Activated T-cell treated with anti-CD3 and anti-CD28 coated beads, Interleukin-2, amount 50 U/mL, for 72 hours (primary cell): Measurements from ENCODE around the gene METTL16. TPM values are rescaled to one million over a fixed set of nuclear protein-coding genes. Genes with fewer than 3 reads are reported as not detected.

Experiments used
- ATAC-seq, 2 donors: fragments of 150-1000 bp; cut with Tn5 transposase; replicated peaks in 1 of 2; 2 replicates each; pipeline ENCODE4 v1.10.0; 2021; ENCODE audit warnings: moderate library complexity in 2 of 2, mild to moderate bottlenecking in 1 of 2
- DNase-seq, 2 donors: peaks; one replicate each; pipeline ENCODE4 v3.0.0; 2021 to 2022; ENCODE audit warnings: mixed read lengths in 1 of 2
- H3K27ac Mint-ChIP-seq: one replicate; pipeline ENCODE4 v1.8.0; 2022; ENCODE audit warnings: mild to moderate bottlenecking, moderate library complexity, mixed read lengths
- H3K27me3 Mint-ChIP-seq: one replicate; pipeline ENCODE4 v1.8.0; 2022; ENCODE audit warnings: low read depth, mixed read lengths
- H3K36me3 Mint-ChIP-seq, 2 donors: one replicate each; pipeline ENCODE4 v1.8.0; 2022; ENCODE audit warnings: mixed read lengths in 2 of 2, mild to moderate bottlenecking in 1 of 2; ENCODE audit not compliant: insufficient read depth in 2 of 2
- H3K4me1 Mint-ChIP-seq: one replicate; pipeline ENCODE4 v1.8.0; 2022; ENCODE audit warnings: low read depth, mixed read lengths
- H3K4me3 Mint-ChIP-seq, 2 donors: one replicate each; pipeline ENCODE4 v1.8.0; 2022; ENCODE audit warnings: mild to moderate bottlenecking in 2 of 2, mixed read lengths in 2 of 2, moderate library complexity in 2 of 2
- H3K9me3 Mint-ChIP-seq, 2 donors: one replicate each; pipeline ENCODE4 v1.8.0; 2022; ENCODE audit warnings: mixed read lengths in 2 of 2
- total RNA-seq, 2 donors: library from RNA; stranded (reverse); gene quantifications; one replicate each; pipeline ENCODE4 v1.2.3, GENCODE V29; 2022

METTL16 gene
- total RNA-seq, 2 donors from 2014 or later: 33.3 to 45.7 TPM

DNA sequence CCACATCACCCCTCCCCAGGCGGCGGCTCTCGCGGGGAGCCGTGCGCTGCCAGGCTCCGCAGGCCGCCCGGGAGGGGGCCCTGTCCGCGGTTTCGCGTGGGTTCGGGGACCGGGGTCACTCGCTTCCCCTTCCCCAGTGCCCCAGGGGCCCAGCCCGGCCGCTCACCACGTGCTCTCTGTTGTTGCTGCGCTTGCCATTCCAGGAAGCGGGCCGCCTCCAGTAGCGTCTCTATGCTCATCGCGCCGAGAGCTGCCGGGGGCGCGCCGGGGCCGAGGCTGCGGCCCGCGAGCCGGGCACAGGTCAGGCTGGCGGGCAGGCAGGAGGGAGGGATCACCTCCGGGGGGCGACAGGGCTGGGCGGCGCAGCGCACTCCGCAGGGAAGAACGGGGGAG lies 111.2 kb downstream of the METTL16 start:
- peak; percentile 73 to 81 for DNase-seq
- Mint-ChIP-seq H3K4me1 (peaks cover 54% of the 10 kb centered on the region), H3K27me3 (no peaks in the 10 kb centered on the region), H3K9me3 (no peaks in the 10 kb centered on the region), H3K4me3 (peak overlapping the region; percentile 90 to 98), H3K27ac (peak overlapping the region; percentile 39), H3K36me3 (peaks cover 0 to 3% of the 10 kb centered on the region in 2 donors)
- peak; percentile 16 to 17 for ATAC-seq

DNA sequence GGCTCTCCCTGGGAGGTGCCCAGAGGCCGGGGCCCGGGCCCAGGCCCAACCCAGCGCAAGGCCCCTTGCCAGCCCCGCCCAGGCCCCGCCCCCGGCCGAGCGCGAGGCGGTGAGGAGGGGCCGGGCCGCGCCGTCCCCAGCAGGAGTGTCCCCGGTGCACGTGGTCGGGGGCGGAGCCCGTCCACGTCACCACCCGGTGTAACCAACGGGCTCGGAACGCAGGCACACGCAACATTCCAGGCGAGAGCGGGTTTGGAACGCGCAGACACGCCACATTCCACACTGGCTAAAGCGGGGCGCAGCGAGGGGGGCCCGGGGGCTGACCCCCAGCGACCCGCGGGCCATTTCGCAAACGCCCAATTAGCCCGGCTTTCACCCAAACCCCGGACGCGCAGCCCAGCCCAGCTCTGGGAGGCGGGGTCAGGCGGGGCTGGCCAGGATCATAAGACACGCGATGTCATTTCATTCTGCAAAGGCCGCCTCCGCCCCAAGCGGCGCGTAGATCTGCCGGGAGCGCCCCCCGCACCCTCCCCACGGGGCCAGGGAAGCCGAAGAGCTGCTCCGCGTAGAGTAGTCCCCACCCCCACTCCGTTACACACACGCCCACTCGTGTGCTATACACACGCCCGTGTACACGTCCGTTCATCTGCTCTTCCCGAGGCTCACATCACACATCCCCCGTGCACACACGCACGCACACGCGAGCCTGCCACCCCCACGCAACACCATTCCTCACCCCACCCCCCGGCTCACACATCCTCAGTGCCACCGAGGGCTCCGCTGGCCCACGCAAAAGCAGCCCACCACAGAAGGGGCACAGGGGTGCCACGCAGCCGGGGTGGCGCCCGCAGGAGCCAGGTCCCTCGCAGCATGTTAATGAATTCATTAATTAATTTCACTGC lies 111.9 kb downstream of the METTL16 start:
- Mint-ChIP-seq H3K4me3 (peak overlapping the region; percentile 90 to 98), H3K27ac (peak overlapping the region; percentile 95), H3K4me1 (peaks cover 49% of the 10 kb centered on the region), H3K36me3 (peaks cover 0 to 3% of the 10 kb centered on the region in 2 donors), H3K27me3 (no peaks in the 10 kb centered on the region), H3K9me3 (no peaks in the 10 kb centered on the region)
- DNase-seq (peak; percentile 95 to 97), ATAC-seq (peak; percentile 68 to 71)

DNA sequence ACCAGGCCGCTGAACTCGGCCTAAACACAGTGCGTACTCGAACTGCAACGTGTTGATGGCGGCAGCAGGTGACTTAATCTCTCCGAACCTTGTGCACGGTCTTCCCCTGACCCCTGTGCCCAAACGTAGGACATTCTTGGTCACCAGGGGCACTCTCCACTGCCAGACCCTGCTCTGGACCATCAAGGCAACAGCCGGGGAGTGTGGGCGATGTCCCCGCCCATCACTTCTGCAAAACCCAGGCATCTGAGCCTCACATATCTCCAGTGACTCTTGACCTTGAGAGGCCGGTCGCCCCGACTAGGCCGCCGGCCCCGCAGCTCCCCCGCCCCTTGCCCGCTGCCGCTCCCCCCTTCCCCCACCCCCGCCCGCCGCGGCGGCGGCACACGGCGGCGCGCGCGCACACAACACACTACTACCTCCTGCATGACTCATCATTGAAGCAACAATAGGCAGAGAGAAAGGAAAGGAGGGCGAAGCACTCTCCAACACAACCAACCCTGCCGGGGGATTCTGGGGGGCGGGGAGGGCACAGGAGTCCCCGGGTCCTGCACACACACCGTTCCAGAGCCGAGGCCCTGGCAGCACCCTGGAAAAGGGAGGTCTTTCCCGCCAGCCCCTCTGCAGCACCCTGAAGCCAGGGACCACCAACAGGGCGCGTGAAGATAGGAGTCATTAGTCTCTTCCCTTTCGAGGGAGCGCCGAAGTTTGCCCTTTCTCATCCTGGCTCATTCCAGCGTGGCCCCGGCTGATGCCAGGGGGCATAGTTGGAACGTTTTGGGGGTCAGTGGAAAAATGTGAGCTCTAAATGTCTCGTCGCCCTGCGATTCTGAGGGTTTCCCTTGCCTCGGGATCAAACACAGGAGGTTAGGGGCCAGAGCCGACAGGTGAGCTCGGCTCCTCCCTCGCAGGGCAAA lies 112.8 kb downstream of the METTL16 start:
- Mint-ChIP-seq H3K9me3 (no peaks in the 10 kb centered on the region), H3K27ac (peak overlapping the region; percentile 88), H3K4me1 (peaks cover 57% of the 10 kb centered on the region), H3K4me3 (peak overlapping the region; percentile 90 to 98), H3K27me3 (no peaks in the 10 kb centered on the region), H3K36me3 (peaks cover 0 to 3% of the 10 kb centered on the region in 2 donors)
- ATAC-seq (peak; percentile 10 to 16), DNase-seq (peak; percentile 58 to 61)

DNA sequence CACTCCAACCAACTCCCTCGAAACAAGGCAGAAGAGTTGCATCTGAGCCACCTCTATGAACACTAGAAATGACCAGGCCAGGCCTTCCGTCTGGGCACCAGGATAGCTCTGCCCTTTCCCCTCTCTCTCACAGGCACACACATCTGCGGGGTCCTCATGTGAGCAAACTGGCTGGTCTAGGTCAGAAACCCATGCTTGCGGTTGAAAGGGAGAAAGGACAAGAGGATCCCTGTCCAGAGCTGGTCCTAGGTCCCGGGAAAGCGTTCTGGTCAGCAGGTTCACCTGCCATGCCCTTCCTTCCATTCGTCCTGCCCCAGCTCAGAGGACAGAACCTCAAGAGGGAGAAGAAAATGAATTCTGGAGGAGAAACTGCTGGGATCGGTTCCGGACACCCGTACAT lies 113.5 kb downstream of the METTL16 start:
- ATAC-seq (no peak), DNase-seq (no peak)
- H3K4me3 Mint-ChIP-seq: peak overlapping the region; percentile 90 to 98
- H3K27me3 Mint-ChIP-seq: no peaks in the 10 kb centered on the region
- no peaks in the 10 kb centered on the region for H3K9me3 Mint-ChIP-seq
- peaks cover 0 to 3% of the 10 kb centered on the region in 2 donors for H3K36me3 Mint-ChIP-seq
- no peak overlapping the region for H3K27ac Mint-ChIP-seq
- H3K4me1 Mint-ChIP-seq: peaks cover 57% of the 10 kb centered on the region

GRCh38 chr17:2397247-2398171 lies 114.2 kb downstream of the METTL16 start:
- DNase-seq (no peak), ATAC-seq (no peak)
- H3K27me3 Mint-ChIP-seq: no peaks in the 10 kb centered on the region
- H3K27ac Mint-ChIP-seq: no peak overlapping the region
- peak overlapping the region; percentile 90 to 98 for H3K4me3 Mint-ChIP-seq
- no peaks in the 10 kb centered on the region for H3K9me3 Mint-ChIP-seq
- H3K4me1 Mint-ChIP-seq: peaks cover 54% of the 10 kb centered on the region
- H3K36me3 Mint-ChIP-seq: peaks cover 0 to 3% of the 10 kb centered on the region in 2 donors

GRCh38 chr17:2396568-2397246 lies 115.0 kb downstream of the METTL16 start:
- peak; percentile 48 to 69 for DNase-seq
- peaks cover 56% of the 10 kb centered on the region for H3K4me1 Mint-ChIP-seq
- H3K9me3 Mint-ChIP-seq: no peaks in the 10 kb centered on the region
- H3K36me3 Mint-ChIP-seq: peaks cover 4% of the 10 kb centered on the region in 2 donors
- no peak for ATAC-seq
- no peaks in the 10 kb centered on the region for H3K27me3 Mint-ChIP-seq
- no peak overlapping the region for H3K27ac Mint-ChIP-seq
- H3K4me3 Mint-ChIP-seq: peak overlapping the region; percentile 90 to 98

DNA sequence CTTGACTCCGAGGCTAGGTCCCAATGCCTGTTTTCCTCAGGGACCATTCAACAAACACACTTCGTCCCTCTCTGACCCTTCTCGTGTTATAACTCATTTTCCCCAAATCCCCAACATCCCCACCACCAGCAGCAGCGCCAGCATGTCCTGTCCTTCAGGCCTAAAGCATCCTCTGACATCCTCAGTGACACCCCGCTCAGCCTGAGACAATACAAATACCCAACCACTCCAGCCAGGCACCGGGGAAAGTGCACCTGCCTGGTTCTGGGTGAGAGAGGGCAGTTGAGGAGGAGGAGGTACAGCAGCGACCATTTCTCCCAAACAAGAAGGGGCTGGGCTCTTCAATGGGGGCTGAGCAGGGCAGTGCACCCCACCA lies 115.5 kb downstream of the METTL16 start:
- ATAC-seq (no peak), DNase-seq (no peak)
- Mint-ChIP-seq H3K9me3 (no peaks in the 10 kb centered on the region), H3K4me1 (peaks cover 57% of the 10 kb centered on the region), H3K27me3 (no peaks in the 10 kb centered on the region), H3K27ac (peak overlapping the region; percentile 27), H3K4me3 (peak overlapping the region; percentile 90 to 98), H3K36me3 (peaks cover 4% of the 10 kb centered on the region in 2 donors)

DNA sequence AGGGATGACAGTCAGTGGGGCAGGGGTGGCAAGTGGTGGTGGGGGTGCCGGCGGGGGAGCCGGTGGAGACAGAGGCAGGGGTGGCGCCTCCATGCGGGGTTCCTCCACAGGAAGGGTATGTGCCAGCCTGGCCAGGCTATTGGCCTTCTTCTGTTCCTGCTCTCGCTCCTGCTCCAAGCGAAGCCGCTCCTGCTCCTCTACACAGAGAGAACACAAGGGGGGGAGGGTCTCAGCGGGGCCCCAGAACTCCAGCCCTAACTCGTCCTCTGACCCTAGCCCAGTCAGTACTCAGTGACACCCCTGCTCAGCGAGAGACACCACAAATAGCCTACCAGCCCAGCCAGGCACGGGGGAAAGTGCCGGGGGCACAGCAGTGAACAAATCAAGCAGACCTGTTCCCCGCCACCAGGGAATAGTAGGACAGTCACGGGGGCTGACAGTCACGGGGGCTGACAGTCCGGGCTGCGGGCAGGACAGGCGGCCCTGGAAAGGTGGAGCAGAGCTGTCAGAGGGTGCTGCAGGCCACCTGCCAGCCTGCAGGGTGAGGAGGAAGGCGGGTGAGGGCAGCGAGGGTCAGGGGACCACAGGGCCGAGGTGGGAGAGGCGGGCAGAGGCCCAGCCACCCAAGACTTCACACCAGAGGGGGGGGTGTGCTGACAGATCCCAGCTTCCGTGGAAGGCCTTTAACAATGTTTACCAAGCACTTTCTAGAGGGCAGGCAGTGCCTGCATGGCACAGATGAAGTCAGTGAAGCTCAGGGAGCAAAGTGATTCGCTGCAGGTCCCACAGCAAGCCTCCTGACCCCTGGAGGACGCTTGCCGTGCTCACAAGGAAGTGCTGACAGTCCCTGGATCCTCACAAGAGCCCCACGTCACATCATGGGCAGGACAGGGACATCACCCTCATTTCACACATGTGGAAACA lies 116.2 kb downstream of the METTL16 start:
- Mint-ChIP-seq H3K4me1 (peaks cover 64% of the 10 kb centered on the region), H3K36me3 (peaks cover 4% of the 10 kb centered on the region in 2 donors), H3K27me3 (no peaks in the 10 kb centered on the region), H3K4me3 (peak overlapping the region; percentile 90 to 98), H3K27ac (no peak overlapping the region), H3K9me3 (no peaks in the 10 kb centered on the region)
- no peak for ATAC-seq
- no peak for DNase-seq

- H3K9me3 Mint-ChIP-seq: no peaks in the 10 kb centered on the region
- ATAC-seq: no peak
- peak overlapping the region; percentile 45 to 68 for H3K4me3 Mint-ChIP-seq
- H3K27ac Mint-ChIP-seq: no peak overlapping the region
- peaks cover 64% of the 10 kb centered on the region for H3K4me1 Mint-ChIP-seq
- H3K27me3 Mint-ChIP-seq: no peaks in the 10 kb centered on the region
- H3K36me3 Mint-ChIP-seq: peaks cover 2 to 4% of the 10 kb centered on the region in 2 donors
- DNase-seq: no peak
These were observed 116.9 kb downstream of the METTL16 start for GRCh38 chr17:2394775-2395201.

DNA sequence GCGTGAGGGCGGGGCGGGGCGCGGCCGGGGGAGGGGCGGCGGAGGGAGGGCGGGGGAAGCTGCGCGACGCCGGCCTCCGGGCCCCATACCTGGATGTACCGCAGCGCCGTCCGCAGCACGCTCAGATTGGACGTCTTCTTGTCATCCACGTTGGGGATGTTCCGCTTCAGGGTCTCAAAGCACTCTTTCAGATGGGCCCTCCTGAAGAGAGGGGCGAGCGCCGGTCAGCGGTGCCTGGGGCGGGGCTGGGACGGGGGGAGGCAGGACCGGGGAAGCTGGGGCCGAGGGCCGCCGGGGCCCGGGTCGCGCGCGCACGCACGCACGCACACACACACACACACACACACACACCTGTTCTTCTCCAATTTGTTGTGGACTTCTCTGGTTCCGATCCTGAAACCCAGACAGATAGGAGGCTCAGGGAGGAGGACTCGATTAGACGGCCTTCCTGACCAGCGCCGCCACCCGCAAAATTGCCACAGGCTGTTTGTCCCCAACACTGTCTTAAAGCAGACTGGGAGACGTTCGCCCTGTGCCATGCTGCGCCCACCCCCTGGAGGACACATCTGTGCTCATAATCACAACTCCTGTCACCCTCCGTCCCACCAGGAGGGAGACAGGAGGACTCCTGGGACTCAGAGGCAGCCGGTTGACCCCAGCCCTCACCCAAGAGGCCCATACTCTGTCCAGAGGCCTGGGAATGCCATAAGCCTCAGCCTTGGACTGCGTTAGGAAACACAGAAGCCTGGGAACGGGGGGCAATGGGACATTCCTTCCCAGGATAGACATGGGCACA lies 117.5 kb downstream of the METTL16 start:
- Mint-ChIP-seq H3K9me3 (no peaks in the 10 kb centered on the region), H3K27ac (peak overlapping the region; percentile 82), H3K36me3 (peaks cover 2 to 4% of the 10 kb centered on the region in 2 donors), H3K27me3 (no peaks in the 10 kb centered on the region), H3K4me3 (peak overlapping the region; percentile 87 to 90), H3K4me1 (peaks cover 60% of the 10 kb centered on the region)
- no peak for ATAC-seq
- peak in 1 of 2 donors; percentile 25 for DNase-seq
